Ureter (tissue), 1 donor: ENCODE data around the gene FOXJ2. TPM values are rescaled to one million over a fixed set of nuclear protein-coding genes. Genes with fewer than 3 reads are reported as not detected.
"Not testable (repeated sequence)": the region's sequence is repeated elsewhere in the genome, so short reads cannot be mapped to it uniquely, and the experiment has no call there.

Experiments
- DNase-seq: peaks from one replicate; pipeline ENCODE4 v3.0.0-alpha.2; 2020; ENCODE audit warnings: low spot score
- total RNA-seq: library from RNA; stranded (reverse); gene quantifications from one replicate; pipeline ENCODE4 v1.2.4, GENCODE V29; 2023
- donor health status: DM: yes; HTN: yes; CAD: no.

The FOXJ2 gene
- total RNA-seq = 21.1 TPM

DNA sequence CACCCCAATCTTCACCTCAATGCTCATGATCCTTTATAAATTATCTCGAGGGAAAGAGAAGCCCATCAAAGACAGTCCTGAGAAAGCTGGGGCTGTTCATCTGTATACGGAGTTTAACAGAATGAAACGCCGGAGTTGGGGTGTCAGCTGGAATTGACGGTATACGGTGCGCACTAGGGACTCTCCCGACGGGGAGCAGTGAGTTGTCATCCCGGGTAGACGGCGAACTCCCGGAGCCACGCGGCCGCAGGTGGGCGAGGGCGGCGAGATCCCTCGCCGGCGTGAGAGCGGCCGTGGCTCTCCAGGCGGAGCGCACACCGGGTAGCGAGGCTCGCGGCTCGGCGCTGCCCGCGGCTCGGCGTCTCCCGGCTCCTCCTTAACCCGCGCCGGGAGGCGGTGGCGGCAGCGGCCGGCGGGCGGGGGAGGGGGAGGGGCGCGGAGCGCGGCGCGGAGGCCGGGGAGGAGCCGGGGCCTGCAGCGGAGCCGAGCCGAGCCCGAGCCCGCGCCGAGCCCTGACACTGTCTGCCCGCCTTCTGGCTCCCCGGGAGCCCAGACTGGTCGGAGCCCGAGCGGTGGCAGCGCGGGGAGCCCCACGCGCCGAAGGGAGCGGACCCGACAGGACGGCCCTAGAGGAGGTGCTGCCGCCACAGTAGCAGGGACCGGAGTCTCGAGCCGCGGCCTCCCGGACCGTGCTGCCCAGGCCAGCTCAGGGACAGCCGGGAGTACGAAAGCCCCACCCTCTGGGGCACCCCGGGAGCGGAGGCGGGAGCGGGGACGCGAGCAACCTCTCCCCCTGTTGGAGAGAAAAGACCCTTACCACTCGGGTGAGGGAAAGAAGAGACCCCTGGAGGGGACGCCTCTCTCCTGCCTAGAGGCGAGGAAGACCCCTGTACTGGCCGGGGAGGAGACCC is at the start of gene FOXJ2:
Gene FOXJ2, plus strand, starts transcription at position 475 of the 911 bp plus-strand sequence. CDS start 7,117 bp downstream, outside the sequence.
- peak; percentile 88 for DNase-seq

DNA sequence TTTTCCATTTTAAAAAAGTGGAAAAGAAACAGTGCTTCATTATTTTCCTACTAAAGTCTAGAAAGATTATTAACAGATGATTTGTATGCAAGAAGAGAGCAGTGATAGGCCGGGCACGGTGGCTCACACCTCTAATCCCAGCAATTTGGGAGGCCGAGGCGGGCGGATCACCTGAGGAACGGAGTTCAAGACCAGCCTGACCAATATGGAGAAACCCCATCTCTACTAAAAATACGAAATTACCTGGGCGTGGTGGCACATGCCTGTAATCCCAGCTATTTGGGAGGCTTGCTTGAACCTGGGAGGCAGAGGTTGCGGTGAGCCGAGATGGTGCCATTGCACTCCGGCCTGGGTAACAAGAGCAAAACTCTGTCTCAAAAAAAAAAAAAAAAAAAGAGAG is 49.5 kb upstream of the FOXJ2 start:
- DNase-seq = not testable (repeated sequence)

DNA sequence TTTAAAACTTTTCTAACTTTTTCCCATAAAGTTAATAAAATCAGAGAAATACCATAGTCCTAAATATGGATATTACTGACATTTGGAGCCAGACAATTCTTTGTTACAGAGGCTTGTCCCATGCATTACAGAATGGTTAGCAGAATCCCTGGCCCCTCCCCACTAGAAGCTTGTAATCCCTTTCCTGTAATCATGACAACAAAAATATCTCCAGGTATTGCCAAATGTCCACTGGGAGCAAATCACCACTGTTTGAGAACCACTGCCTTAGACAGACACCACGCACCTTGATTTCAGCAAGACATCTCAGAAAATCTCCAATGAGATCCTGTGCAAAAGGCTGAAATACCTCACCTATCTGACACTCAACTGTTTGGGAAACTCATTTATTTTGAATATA is 49.1 kb upstream of the FOXJ2 start:
- not testable (repeated sequence) for DNase-seq

DNA sequence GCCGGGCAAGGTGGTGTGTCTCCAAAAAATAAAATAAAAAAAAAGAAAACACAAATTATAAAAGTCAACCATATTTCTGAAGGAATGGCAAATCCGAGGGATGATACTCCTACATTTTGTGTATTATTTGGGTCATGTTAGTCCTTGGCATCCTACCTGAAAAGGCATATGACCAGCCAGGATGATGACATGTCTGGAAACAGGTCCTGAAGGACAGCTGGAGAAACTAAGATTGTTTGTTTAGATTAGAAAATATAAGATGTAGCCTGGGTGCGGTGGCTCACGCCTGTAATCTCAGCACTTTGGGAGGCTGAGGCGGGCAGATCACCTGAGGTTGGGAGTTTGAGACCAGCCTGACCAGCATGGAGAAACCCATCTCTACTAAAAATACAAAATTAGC is 47.6 kb upstream of the FOXJ2 start:
- no peak for DNase-seq

DNA sequence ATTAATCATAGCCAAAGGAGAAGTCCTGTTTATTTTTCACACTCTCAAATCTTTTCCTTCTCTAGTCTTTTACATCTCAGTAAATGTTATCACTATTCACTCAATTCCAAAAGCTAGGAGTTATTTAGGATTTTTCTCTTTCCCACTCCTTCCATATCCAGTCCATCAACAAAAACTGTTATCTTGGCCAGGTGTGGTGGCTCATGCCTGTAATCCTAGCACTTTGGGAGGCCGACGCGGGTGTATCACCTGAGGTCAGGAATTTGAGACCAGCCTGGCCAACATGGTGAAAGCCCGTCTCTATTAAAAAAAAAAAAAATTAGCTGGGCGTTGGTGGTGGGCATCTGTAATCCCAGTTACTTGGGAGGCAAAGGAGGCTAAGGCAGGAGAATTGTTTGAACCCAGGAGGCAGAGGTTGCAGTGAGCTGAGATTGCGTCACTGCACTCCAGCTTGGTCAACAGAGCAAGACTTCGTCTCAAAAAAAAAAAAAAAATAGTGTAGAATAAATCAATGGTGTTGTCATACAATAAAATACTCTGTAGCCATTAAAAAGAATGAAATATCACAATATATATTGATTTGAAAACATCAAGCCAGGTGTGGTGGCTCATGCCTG is 46.6 kb upstream of the FOXJ2 start:
- no peak for DNase-seq

DNA sequence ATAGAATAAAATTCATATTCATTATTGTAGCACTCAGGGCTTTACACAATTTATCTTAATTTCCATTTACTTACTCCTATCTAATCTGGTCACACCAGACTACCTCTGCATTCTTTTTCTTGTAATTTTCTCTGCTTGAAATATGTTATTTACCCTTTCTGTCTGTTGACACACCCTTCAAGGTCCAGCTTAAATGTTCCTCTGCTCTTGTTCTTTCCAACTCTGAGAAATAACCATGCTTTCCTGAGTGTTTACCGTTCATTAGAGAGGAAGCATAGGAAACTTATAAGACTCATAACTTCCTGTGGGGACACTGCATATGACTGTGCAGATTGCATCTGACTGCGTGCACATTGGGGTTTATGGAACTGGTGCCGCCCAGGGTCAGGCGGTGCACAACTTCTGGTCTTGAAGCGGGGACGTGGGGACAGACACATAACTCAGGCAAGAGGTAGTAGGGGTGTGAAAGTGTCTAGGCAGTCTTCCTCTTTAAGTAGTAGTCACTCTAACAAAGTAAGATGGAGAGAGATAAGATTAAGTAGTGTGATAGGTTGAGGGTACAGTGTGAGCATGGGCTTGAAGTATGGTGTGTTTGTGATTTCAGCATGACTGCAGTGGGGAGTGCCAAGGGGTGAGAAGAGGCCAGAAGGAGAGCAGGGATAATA is 42.6 kb upstream of the FOXJ2 start:
- DNase-seq = peak; percentile 54

DNA sequence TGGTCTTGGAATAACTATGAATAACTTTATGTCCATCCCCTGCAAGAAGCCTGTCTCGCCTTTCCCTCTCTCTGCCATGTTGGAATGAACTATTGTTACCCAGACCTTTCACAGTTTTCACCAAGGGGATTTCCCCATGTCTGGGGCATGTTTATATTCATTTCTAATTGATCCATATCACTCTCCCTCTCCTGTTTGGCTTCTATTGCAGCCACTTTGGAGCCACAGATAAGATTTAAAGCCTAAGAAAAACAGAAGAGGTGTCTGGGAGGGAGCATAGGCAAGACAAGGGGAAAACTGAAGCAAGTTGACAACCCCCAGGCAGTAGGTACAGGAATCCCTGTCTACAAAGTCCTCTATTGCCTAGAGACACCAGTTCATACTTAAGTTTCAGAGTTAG is 41.0 kb upstream of the FOXJ2 start:
- DNase-seq = no peak

DNA sequence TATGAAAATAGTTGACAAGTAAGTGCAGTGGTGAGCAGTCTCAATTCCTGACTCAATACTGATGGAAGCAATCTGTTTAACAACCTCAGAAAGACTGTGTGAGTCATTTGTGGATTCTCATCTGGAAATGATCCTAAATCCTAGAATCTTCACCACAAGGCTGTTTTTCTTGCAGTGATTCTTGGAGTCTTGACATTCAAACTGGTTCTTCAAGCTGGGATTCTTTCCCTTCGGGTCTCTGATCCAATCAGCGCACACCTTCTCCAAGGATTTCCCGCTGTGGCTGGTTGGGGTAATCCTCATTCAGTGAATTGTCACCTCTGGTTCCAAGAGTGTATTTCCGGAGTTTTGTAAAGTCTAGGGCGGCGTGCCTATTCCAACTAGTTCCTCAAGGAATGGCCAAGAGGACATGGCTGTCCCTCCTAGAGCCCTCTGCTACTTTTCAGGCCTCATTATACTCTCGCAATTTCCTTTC is 37.7 kb upstream of the FOXJ2 start:
- no peak for DNase-seq

DNA sequence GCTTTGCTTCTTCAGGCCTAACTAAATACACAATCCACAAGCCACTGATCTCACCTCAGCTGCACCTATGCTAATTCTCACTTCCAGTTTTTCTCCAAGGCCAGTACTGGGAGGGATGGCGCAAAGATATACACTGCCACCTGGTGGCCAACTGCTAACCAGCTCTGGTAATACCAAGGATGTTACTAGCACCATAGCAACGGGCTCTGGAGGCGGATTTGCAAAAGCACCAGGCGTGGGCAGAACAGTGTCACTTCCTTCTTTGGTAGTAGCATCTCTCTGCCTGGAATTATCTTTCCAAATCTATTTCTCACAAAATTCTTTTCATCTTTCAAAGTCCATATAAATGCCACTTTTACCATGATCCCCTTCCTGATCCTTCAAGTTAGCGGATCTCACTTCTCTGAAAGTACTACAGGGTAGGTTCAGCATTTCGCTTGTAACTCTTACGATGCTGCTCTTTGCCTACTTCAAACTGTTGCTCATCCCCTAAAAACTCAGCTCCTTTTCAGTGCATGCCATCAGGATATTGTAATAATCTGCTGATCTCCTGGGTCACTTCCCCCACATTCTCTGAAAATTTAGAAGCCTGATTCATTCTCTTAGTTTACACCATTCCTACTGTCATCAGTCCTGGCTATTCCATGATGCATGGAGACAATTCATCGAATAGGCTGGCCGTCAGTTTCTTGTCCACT is 37.1 kb upstream of the FOXJ2 start:
- peak; percentile 82 for DNase-seq

DNA sequence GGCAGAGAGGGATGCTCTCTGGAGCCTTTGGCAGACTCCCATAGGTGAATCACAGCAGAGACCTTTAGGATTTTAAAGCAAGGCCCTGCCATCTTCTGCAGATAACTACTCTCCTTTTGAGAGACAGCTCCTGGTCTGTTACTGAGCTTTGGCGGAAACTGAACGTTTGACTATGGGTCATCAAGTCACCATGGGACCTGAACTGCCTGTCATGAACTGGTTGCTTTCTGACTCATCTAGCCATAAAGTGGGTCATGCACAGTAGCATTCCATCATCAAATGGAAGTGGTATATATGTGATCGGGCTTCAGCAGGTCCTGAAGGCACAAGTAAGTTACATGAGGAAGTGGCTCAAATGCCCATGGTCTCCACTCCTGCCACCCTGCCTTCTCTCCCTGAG is 31.7 kb upstream of the FOXJ2 start:
- DNase-seq = not testable (repeated sequence)

DNA sequence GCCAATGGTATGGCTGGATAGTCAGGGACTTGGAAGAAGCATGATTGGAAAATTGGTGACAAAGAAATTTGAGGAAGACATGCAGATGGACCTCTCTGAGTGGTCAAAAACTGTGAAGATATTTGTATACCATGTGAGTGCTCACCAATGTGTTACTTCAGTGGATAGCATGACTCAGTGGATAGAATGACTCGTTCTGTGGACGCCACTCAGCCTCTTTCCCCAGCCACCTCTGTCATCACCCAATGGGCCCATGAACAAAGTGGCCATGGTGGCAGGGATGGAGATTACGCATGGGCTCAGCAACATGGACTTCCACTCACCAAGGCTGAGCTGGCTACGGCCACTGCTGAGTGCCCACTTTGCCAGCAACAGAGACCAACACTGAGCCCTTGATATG is 31.0 kb upstream of the FOXJ2 start:
- DNase-seq = not testable (repeated sequence)

DNA sequence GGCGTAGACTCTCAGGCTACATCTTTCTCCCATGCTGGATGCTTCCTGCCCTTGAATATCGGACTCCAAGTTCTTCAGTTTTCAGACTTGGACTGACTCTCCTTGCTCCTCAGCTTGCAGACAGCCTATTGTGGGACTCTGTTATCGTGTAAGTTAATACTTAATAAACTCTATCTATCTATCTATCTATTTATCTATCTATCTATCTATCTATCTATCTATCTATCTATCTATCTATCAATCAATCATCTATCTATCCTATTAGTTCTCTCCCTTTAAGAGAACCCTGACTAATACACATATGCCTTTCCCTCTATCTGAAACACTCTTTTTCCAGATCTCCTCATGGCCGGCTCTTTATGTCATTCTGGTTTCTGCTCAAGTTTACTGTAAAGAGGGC is 27.6 kb upstream of the FOXJ2 start:
- not testable (repeated sequence) for DNase-seq

DNA sequence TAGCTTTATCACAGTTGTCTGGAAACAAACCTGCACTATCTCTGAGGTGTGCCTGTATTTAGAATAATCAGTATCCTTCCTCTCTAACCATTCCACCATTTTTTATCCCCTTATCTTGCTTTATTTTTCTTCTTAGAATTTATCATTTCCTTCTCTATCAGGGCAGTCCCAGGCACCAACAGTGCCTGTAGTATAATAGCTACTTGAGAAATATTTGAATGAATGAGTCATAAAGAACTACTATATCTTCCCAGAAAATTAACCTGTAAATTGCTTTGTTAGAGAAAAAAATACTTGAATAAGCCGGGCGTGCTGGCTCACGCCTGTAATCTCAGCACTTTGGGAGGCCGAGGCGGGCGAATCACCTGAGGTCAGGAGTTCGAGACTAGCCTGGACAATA is 21.2 kb upstream of the FOXJ2 start:
- no peak for DNase-seq

DNA sequence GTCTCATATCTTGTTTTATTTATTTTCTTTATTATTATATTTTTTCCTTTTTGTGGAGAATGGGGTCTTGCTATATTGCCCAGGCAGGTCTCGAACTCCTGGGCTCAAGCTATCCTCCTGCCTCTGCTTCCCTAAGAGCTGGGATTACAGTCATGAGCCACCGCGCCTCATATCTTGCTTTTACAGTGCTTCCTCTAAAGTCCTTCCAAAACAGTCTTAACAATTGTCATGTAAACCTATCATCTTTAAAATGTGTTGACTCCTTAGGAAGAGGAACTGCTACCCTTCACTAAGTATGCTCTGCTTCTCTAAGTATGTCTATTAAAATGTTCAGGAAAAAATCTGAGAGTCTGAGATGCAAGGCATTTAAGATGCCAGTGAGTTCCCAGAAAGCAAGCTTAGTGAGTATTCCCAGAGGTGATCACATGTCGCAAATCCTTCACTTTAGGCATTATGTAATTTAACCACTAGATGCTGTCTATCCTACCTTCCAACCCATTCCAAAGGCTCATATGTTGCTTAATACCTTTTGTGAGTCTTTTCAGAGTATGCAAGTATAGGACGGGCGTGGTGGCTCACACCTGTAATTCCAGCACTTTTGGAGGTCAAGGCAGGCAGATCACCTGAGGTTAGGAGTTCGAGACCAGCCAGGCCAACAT is 19.7 kb upstream of the FOXJ2 start:
- no peak for DNase-seq

DNA sequence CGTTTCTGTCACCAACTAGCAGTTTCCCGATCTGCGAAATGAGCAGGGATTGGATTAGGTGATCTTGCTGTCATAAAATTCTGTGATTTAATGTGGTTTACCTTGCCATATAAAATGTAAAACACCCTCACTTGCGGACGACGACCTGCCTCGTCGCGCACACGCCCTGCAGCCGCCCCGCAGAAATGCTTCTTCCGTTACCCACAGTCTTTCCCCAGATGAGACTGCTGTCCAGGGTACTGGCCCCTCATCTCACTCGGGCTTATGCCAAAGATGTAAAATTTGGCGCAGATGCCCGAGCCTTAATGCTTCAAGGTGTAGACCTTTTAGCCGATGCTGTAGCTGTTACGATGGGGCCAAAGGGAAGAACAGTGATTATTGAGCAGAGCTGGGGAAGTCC is 17.7 kb upstream of the FOXJ2 start:
- no peak for DNase-seq

DNA sequence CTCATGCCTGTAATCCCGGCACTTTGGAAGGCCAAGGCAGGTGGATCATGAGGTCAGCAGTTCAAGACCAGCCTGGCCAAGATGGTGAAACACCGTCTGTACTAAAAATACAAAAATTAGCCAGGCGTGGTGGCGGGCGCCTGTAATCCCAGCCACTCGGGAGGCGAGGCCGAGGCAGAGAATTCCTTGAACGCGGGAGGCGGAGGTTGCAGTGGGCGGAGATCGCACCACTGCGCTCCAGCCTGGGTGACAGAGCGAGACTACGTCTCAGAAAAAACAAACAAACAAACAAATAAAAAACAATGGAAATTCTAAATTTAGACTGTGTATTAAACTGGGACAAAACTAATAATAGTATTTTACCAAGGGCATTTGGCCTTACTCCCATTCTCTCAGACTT is 14.3 kb upstream of the FOXJ2 start:
- DNase-seq = not testable (repeated sequence)

DNA sequence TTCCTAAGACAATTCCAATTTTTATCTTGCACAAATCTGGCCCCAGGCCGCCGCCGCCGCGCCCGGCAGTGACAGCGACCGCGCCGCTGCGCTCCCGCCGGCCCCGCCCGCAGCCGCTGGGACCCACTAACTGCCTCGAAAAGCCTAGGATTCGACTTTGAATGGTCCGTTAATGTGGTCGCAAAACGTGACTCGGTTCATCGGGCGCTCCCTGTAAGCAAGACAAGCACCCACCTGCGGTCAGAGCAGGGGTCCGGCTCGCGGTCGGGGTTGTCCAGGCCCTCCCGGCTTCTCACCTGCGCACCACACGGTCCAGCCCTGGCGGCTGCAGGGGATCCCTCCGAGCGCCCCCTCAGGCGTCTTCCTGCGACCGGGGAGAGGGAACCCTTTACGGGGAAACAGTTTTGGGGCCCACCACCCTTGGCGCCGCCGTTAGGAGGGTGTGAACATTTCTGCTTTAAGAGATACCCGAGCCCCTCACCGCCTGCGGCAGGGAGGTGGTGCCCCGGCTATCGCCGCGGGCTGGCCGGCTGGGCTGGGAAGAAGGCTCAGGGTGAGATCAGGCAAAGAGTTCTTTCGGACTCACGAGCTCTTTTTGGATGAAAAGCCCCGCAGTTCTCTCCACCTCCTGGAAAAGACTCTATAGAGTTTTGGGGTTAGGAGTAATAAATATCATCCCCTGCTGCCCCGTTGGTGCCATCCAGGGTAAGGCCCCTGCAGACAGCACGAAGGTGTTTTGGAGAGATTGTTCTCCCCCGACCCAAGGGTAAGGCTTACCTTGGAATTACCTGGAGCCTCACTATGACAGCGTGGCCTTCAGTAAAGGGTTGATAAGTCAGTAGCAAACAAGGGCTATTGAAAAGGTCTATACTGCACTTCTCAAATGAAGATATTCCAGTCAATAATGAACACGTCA is 13.6 kb upstream of the FOXJ2 start:
- DNase-seq = no peak

DNA sequence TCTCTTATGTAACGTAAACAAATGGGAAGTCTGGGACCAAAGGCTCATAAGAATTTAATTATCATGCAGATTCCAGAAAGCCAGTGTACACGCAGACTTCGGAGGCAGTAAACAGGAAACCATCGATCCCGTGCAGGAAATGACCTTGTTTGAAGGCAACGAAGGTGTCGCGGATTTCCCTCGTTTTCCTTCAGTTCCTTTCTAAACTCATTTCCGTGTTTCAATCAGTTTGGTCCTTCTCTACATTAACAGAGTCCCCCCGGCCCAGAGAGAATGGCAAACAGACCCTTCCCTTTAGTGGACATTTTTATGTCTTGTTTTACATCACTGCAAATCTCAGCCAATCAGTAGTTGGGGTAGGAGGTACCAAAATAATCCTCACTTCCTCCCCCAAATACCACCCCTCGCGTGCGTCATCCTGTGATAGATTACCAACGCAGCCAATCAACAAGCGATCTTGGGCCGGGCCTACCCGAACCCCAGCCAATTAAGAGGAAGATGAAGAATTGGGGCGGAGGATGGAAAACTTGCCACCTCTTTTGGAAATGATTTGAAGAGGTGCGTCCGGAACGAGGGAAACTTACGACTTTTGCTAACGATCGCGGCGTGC is 6.1 kb upstream of the FOXJ2 start:
- peak; percentile 99 for DNase-seq

DNA sequence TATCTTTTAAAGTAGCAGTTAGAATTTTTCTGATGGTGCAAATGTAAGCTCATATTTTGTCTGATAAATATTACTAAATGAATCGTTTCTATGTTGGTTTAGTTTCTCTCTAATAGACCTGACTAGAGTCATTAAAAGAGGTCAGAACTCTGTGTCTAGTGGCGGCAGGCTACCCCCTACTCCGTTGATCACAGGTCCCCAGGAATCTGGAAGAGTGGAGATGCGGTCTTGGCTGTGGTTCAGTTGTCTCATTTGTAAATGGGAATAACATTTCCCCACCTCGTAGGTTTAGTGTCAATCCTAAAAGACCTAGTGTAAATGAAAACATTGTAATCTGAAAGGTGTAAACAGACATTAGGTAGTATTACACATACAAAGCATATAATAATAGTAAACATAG is 4.7 kb upstream of the FOXJ2 start:
- no peak for DNase-seq

DNA sequence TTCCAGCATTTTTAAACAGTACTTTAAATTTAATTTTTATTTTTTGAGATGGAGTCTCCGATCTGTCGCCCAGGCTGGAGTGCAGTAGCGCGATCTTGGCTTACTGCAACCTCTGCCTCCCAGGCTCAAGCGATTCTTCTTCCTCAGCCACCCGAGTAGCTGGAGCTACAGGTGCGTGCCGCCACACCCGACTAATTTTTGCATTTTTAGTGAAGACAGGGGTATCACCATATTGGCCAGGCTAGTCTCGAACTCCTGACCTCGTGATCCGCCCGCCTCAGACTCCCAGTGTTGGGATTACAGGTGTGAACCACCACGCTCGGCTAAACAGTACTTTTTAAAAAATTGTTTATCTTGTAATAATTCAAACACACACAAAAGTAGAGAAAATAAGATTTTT is 4.2 kb upstream of the FOXJ2 start:
- DNase-seq = no peak
